ENCODE results near the gene RPL36. TPM values are rescaled to one million over a fixed set of nuclear protein-coding genes. Genes with fewer than 3 reads are reported as not detected.

Gene RPL36
- total and polyA plus RNA-seq, 2 of the 8 experiments (the other 6 are each of a cell fraction or from before 2014, with no cell fraction given): 951 to 1,075 TPM

DNA sequence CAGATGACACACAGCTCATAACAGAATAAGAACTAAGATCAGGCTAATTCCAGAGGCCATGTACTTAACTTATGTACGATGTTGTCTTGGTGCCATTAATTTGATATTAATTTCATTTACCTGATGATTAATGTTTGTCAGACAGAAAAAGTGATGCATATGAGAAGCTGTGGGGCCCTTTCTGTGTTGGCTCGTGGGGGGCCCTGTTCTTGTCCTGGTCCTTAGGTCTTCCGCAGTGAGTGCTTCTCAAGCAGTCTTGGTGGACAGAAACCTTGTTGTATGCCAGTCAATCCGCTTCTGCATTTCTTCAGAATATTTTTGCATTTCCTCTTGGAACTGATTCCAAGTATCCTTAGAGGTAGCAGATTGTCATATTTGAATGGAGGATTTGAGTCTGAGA, 47.0 kb upstream of the RPL36 start:
- no peak overlapping the region for H2BK120ac ChIP-seq (replicated peaks; ENCODE audit: low read depth, low read length)
- H3K79me1 ChIP-seq (ENCODE audit: low read depth, low read length): peaks cover 9% of the 10 kb centered on the region
- no peak overlapping the region for H3K18ac ChIP-seq (ENCODE audit: extremely low read depth, low read length)
- H4K5ac ChIP-seq (ENCODE audit: insufficient read length, low read depth, low read length): no peak overlapping the region
- no peak overlapping the region for H2BK12ac ChIP-seq (ENCODE audit: low read depth, low read length)
- H3K79me2 ChIP-seq (ENCODE audit: control insufficient read depth in 1 of 2, insufficient read depth in 2 of 2, low read length in 2 of 2): peaks cover 3 to 80% of the 10 kb centered on the region in 2 experiments; a peak in 3 of 4 replicates
- H2AFZ ChIP-seq (ENCODE audit: low read length): no peak overlapping the region
- no peaks in the 10 kb centered on the region for H3K27me3 ChIP-seq (replicated peaks in 1 of 4; ENCODE audit: control insufficient read depth in 3 of 4, extremely low read depth in 1 of 4, insufficient read depth in 3 of 4, low read length in 3 of 4)
- DNase-seq (ENCODE audit: low read depth in 1 of 2, low spot score in 2 of 2) (no peak), FAIRE-seq (no peak)
- no peak overlapping the region for H3K56ac ChIP-seq (replicated peaks; ENCODE audit: insufficient read length, low read depth, low read length)
- no peak overlapping the region for H4K8ac ChIP-seq (ENCODE audit: extremely low read depth, insufficient read depth, low read length)
- H2AK5ac ChIP-seq (ENCODE audit: low read depth, low read length): no peak overlapping the region
- H3K27ac ChIP-seq (ENCODE audit: low read depth, low read length): no peak overlapping the region
- H2BK5ac ChIP-seq (ENCODE audit: low read depth, low read length): no peak overlapping the region
- no peak overlapping the region for H2BK20ac ChIP-seq (ENCODE audit: low read length)
- no peak overlapping the region for H3K14ac ChIP-seq (ENCODE audit: insufficient read length)
- 90% methylated on average over 4 of the region's 4 CpGs; no CpG with 5 or more reads in 1 of the 2 experiments for WGBS, 2 experiments (ENCODE audit: extremely low coverage in 1 of 2, insufficient coverage in 1 of 2, insufficient read length in 1 of 2, insufficient replicate concordance in 2 of 2, low coverage in 1 of 2, low lambda C conversion rate in 2 of 2, missing lambda C conversion rate in 1 of 2)
- no peak overlapping the region for H4K91ac ChIP-seq (replicated peaks; ENCODE audit: insufficient read length, low read length)
- H3K9ac ChIP-seq (replicated peaks in 1 of 4; ENCODE audit: extremely low read depth in 1 of 4, low read depth in 3 of 4, low read length in 3 of 4): no peak overlapping the region
- H3K23me2 ChIP-seq (ENCODE audit: low read depth, low read length): no peaks in the 10 kb centered on the region
- peaks cover 21 to 25% of the 10 kb centered on the region in 2 experiments for H4K20me1 ChIP-seq (replicated peaks in 1 of 2; ENCODE audit: control insufficient read depth in 1 of 2, insufficient read depth in 2 of 2, low read length in 2 of 2)
- H3K4me2 ChIP-seq (ENCODE audit: insufficient read depth in 1 of 2, low read depth in 2 of 2, low read length in 2 of 2): no peak overlapping the region
- peaks cover 21 to 67% (median 55%) of the 10 kb centered on the region in 4 experiments for H3K36me3 ChIP-seq (ENCODE audit: control insufficient read depth in 2 of 4, insufficient read depth in 4 of 4, low read length in 3 of 4)
- POLR2A ChIA-PET (ENCODE audit: partially characterized antibody): interaction anchor here (0.6 to 1.9 kb wide), 4 partner anchors 10 to 47 kb away, joined by 3 to 8 read pairs (median 4); partner anchors contain the start of gene RPL36
- H2BK15ac ChIP-seq (ENCODE audit: low read length): no peak overlapping the region
- no peak overlapping the region for H3K4ac ChIP-seq (replicated peaks; ENCODE audit: insufficient read length, low read depth, low read length)
- no peak overlapping the region for H3K4me3 ChIP-seq (ENCODE audit: extremely low read depth in 1 of 4, insufficient read depth in 2 of 4, low read depth in 3 of 4, low read length in 4 of 4)
- no peaks in the 10 kb centered on the region for H3K9me3 ChIP-seq (ENCODE audit: insufficient read depth in 2 of 2, low read depth in 1 of 2, low read length in 1 of 2)
- no peak overlapping the region for H3K23ac ChIP-seq (ENCODE audit: insufficient read length)
- CTCF ChIA-PET (ENCODE audit: partially characterized antibody): interaction anchor here (1.2 kb wide), 1 partner anchor 29 kb away, joined by 4 read pairs; no protein-coding TSS in a partner anchor
- H3K4me1 ChIP-seq (replicated peaks in 1 of 4; ENCODE audit: control insufficient read depth in 3 of 4, insufficient read depth in 4 of 4, low read length in 3 of 4): no peaks in the 10 kb centered on the region
- no peak for TF ChIP-seq BRCA1 (IDR thresholded peaks at IDR 0.05; ENCODE audit: low read depth, low read length)
- TF ChIP-seq, protein P1, sequence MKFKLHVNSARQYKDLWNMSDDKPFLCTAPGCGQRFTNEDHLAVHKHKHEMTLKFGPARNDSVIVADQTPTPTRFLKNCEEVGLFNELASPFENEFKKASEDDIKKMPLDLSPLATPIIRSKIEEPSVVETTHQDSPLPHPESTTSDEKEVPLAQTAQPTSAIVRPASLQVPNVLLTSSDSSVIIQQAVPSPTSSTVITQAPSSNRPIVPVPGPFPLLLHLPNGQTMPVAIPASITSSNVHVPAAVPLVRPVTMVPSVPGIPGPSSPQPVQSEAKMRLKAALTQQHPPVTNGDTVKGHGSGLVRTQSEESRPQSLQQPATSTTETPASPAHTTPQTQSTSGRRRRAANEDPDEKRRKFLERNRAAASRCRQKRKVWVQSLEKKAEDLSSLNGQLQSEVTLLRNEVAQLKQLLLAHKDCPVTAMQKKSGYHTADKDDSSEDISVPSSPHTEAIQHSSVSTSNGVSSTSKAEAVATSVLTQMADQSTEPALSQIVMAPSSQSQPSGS (IDR thresholded peaks at IDR 0.05; ENCODE audit: low read length): no peak
- TF ChIP-seq, protein P2, sequence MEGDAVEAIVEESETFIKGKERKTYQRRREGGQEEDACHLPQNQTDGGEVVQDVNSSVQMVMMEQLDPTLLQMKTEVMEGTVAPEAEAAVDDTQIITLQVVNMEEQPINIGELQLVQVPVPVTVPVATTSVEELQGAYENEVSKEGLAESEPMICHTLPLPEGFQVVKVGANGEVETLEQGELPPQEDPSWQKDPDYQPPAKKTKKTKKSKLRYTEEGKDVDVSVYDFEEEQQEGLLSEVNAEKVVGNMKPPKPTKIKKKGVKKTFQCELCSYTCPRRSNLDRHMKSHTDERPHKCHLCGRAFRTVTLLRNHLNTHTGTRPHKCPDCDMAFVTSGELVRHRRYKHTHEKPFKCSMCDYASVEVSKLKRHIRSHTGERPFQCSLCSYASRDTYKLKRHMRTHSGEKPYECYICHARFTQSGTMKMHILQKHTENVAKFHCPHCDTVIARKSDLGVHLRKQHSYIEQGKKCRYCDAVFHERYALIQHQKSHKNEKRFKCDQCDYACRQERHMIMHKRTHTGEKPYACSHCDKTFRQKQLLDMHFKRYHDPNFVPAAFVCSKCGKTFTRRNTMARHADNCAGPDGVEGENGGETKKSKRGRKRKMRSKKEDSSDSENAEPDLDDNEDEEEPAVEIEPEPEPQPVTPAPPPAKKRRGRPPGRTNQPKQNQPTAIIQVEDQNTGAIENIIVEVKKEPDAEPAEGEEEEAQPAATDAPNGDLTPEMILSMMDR (IDR thresholded peaks at IDR 0.05; ENCODE audit: control extremely low read depth in 1 of 3, insufficient read depth in 1 of 3, low read depth in 1 of 3, low read length in 3 of 3): no peak
- TF ChIP-seq, protein P3, sequence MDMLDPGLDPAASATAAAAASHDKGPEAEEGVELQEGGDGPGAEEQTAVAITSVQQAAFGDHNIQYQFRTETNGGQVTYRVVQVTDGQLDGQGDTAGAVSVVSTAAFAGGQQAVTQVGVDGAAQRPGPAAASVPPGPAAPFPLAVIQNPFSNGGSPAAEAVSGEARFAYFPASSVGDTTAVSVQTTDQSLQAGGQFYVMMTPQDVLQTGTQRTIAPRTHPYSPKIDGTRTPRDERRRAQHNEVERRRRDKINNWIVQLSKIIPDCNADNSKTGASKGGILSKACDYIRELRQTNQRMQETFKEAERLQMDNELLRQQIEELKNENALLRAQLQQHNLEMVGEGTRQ (IDR thresholded peaks at IDR 0.05; ENCODE audit: low read length): no peak
- TF ChIP-seq TEAD4 (IDR thresholded peaks at IDR 0.05; ENCODE audit: low read depth, low read length): no peak
- TF ChIP-seq TAF1 (IDR thresholded peaks at IDR 0.05; ENCODE audit: low read depth, low read length): no peak
- TF ChIP-seq KDM4A (IDR thresholded peaks at IDR 0.05; ENCODE audit: low read depth, low read length, severe bottlenecking): no peak
- TF ChIP-seq HDAC2 (IDR thresholded peaks at IDR 0.05; ENCODE audit: borderline replicate concordance in 1 of 2, low read depth in 2 of 2, low read length in 2 of 2): no peak
